ENCODE results near the gene STBD1. TPM values are rescaled to one million over a fixed set of nuclear protein-coding genes. Genes with fewer than 3 reads are reported as not detected.

The STBD1 gene
- total RNA-seq (2022; extraction: Qiagen RNA extraction; ENCODE audit: low read depth): 8.7 to 10.5 TPM (median 9.9 TPM) in 5 replicates

GRCh38 chr4:76305971-76306881 is at the start of gene STBD1:
Gene STBD1 (plus strand): TSS chr4:76306733. CDS start chr4:76306770, 37 bp downstream.

Other genes with a start within 250 kb of the STBD1 start
- gene ART3, start 232.0 kb upstream of the STBD1 start, total RNA-seq (2022; extraction: Qiagen RNA extraction; ENCODE audit: low read depth): not detected in 5 replicates
- 24.4 to 45.4 TPM (median 26.7 TPM) in 5 replicates for gene NUP54, start 158.3 kb upstream of the STBD1 start, total RNA-seq (2022; extraction: Qiagen RNA extraction; ENCODE audit: low read depth)
- gene SCARB2, start 92.9 kb upstream of the STBD1 start, total RNA-seq (2022; extraction: Qiagen RNA extraction; ENCODE audit: low read depth): 42.4 to 57.7 TPM (median 51.6 TPM) in 5 replicates
- 0.15 to 0.34 TPM in 2 of 5 replicates, not detected in the others for gene FAM47E, start 55.0 kb upstream of the STBD1 start, total RNA-seq (2022; extraction: Qiagen RNA extraction; ENCODE audit: low read depth)
- not detected in 5 replicates for gene CCDC158, start 114.4 kb downstream of the STBD1 start, total RNA-seq (2022; extraction: Qiagen RNA extraction; ENCODE audit: low read depth)
- 6.8 to 13.9 TPM (median 11.1 TPM) in 5 replicates for gene SHROOM3, start 128.5 kb downstream of the STBD1 start, total RNA-seq (2022; extraction: Qiagen RNA extraction; ENCODE audit: low read depth)

Data from A549 treated with ZK216348 at 1 μM for 4 hours (cell line).